SU-DHL-6 (cell line): ENCODE measurements around the gene PIF1.

ENCODE experiments used
- H2AFZ ChIP-seq: fragments of 200-600 bp; sonication (generic); 2 replicates; pipeline ENCODE4 v1.6.1; 2014; ENCODE audit warnings: low read depth, mild to moderate bottlenecking, moderate library complexity, mixed read lengths, antibody characterized with exemption, low read length; ENCODE audit not compliant: severe bottlenecking
- H3F3A ChIP-seq: fragments of 200-600 bp; shearing (Covaris generic); 2 replicates; pipeline ENCODE4 v1.6.0; 2016; ENCODE audit warnings: antibody characterized with exemption, mild to moderate bottlenecking; ENCODE audit not compliant: insufficient read depth
- H3K27ac ChIP-seq: fragments of 200-600 bp; sonication (generic); 2 replicates; pipeline ENCODE4 v1.5.1; 2016; ENCODE audit warnings: low read depth, mild to moderate bottlenecking, low read length, moderate library complexity, mixed read lengths
- H3K27me3 ChIP-seq: fragments of 200-600 bp; sonication (generic), shearing (Covaris generic); 2 replicates; pipeline ENCODE4 v1.6.0; 2014; ENCODE audit warnings: mild to moderate bottlenecking, low read length
- H3K36me3 ChIP-seq: fragments of 200-600 bp; sonication (generic); 2 replicates; pipeline ENCODE4 v1.6.1; 2014; ENCODE audit warnings: mild to moderate bottlenecking, low read length, mixed read lengths
- H3K4me2 ChIP-seq: fragments of 300-600, 200-600 bp; shearing (Covaris generic), sonication (generic); 2 replicates; pipeline ENCODE4 v1.6.0; 2014; ENCODE audit warnings: low read length, low read depth, mild to moderate bottlenecking; ENCODE audit not compliant: poor library complexity, severe bottlenecking
- H3K4me3 ChIP-seq: fragments of 200-600 bp; sonication (generic); 2 replicates; pipeline ENCODE4 v1.5.1; 2014; ENCODE audit warnings: antibody characterized with exemption, low read length, mild to moderate bottlenecking, mixed read lengths; ENCODE audit not compliant: insufficient read depth, poor library complexity, severe bottlenecking
- H3K79me2 ChIP-seq: fragments of 200-600 bp; sonication (generic); 2 replicates; pipeline ENCODE4 v1.6.1; 2014; ENCODE audit warnings: mild to moderate bottlenecking, low read length, moderate library complexity; ENCODE audit not compliant: insufficient read depth
- H3K9ac ChIP-seq: fragments of 200-600 bp; sonication (generic); 2 replicates; pipeline ENCODE4 v1.7.0; 2014; ENCODE audit warnings: mild to moderate bottlenecking, low read length
- H3K9me2 ChIP-seq: fragments of 200-600 bp; sonication (generic); replicated peaks from 2 replicates; pipeline ENCODE4 v1.6.1; 2014; ENCODE audit warnings: low read length; ENCODE audit not compliant: insufficient read depth
- H3K9me3 ChIP-seq: fragments of 200-600 bp; sonication (generic); 2 replicates; pipeline ENCODE4 v1.6.1; 2014; ENCODE audit warnings: low read length, mixed read lengths; ENCODE audit not compliant: insufficient read depth
- H4K20me1 ChIP-seq: fragments of 200-600 bp; sonication (generic); 2 replicates; pipeline ENCODE4 v1.6.1; 2014; ENCODE audit warnings: low read depth, mild to moderate bottlenecking, antibody characterized with exemption, low read length, moderate library complexity, mixed read lengths
- EZH2phosphoT487 ChIP-seq: fragments of 200-600 bp; sonication (generic), shearing (Covaris generic); conservative IDR thresholded peaks from 2 replicates; pipeline ENCODE4 v1.6.1; 2018; ENCODE audit warnings: mild to moderate bottlenecking, antibody characterized with exemption, low read length, moderate library complexity, mixed read lengths
- TF ChIP-seq, protein P1 (sequence below): fragments of 200-600 bp; sonication (generic); IDR thresholded peaks from one replicate; pipeline ENCODE4 v1.5.1; 2017; ENCODE audit warnings: antibody characterized with exemption, mild to moderate bottlenecking, low read length, moderate library complexity; ENCODE audit not compliant: insufficient read depth, poor library complexity, severe bottlenecking

PIF1 gene, protein sequence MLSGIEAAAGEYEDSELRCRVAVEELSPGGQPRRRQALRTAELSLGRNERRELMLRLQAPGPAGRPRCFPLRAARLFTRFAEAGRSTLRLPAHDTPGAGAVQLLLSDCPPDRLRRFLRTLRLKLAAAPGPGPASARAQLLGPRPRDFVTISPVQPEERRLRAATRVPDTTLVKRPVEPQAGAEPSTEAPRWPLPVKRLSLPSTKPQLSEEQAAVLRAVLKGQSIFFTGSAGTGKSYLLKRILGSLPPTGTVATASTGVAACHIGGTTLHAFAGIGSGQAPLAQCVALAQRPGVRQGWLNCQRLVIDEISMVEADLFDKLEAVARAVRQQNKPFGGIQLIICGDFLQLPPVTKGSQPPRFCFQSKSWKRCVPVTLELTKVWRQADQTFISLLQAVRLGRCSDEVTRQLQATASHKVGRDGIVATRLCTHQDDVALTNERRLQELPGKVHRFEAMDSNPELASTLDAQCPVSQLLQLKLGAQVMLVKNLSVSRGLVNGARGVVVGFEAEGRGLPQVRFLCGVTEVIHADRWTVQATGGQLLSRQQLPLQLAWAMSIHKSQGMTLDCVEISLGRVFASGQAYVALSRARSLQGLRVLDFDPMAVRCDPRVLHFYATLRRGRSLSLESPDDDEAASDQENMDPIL

DNA sequence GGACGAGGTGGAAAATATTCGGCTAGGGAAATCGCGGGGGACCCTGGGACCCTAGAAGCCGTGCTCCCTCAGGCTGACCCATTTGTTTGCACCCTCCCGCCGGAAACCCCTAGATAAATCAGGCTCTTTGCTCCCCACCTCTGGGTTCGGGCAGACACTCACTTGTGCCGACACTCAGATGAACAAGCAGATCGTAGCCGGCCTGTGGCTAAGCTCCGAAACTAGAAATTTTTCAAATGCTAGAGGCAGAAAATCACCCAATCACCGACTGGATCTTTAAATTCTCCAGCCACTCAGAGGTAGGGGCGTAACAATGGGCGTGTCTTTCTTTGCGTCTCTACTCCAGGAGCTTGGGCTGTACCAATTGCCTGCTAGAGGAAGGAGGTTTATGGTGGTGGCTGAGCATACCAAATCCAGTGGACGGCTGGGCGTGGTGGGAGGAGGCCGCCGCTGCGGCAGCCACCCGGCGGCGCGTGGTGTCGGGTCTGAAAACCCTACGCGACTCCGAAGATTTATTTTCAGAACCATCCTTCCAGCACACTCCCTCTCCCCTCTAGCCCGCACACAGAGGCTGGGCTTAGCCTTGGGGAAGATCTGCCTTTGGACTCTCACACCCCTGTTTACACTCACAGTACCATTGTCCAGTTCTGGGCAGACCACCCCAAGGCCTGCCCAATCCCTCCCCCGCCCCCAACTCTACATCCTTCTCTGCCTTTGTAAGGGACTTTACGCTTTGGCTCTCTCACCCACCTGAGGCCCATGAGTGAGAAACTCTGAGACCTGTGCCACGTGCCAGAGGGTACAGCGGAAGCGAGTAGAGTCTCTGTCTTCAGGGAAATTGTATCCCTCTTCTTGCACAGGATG, at the start of gene PIF1:
TSS of gene PIF1 (minus strand) at position 217 of the 864 bp plus-strand sequence. CDS start 1,312 bp downstream, outside the sequence.
- Histone ChIP-seq H3K4me2 (peak within 1 kb of the TSS; percentile 79), H3K9ac (peak within 1 kb of the TSS; percentile 96), H2AFZ (peak within 1 kb of the TSS; percentile 94), H3K9me2 (no peaks in the 10 kb centered on the region), H3K4me3 (peak within 1 kb of the TSS; percentile 80), H3K79me2 (peaks cover 51% of the 10 kb centered on the region), H3K27ac (peak within 1 kb of the TSS; percentile 86), H3K27me3 (no peaks in the 10 kb centered on the region), H4K20me1 (no peaks in the 10 kb centered on the region), H3K36me3 (no peaks in the 10 kb centered on the region), H3F3A (peaks cover 13% of the 10 kb centered on the region; the same call in 1 of the 2 replicates), H3K9me3 (no peaks in the 10 kb centered on the region)
- TF ChIP-seq, protein P1, sequence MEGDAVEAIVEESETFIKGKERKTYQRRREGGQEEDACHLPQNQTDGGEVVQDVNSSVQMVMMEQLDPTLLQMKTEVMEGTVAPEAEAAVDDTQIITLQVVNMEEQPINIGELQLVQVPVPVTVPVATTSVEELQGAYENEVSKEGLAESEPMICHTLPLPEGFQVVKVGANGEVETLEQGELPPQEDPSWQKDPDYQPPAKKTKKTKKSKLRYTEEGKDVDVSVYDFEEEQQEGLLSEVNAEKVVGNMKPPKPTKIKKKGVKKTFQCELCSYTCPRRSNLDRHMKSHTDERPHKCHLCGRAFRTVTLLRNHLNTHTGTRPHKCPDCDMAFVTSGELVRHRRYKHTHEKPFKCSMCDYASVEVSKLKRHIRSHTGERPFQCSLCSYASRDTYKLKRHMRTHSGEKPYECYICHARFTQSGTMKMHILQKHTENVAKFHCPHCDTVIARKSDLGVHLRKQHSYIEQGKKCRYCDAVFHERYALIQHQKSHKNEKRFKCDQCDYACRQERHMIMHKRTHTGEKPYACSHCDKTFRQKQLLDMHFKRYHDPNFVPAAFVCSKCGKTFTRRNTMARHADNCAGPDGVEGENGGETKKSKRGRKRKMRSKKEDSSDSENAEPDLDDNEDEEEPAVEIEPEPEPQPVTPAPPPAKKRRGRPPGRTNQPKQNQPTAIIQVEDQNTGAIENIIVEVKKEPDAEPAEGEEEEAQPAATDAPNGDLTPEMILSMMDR = no peak
- no peak for TF ChIP-seq EZH2phosphoT487

DNA sequence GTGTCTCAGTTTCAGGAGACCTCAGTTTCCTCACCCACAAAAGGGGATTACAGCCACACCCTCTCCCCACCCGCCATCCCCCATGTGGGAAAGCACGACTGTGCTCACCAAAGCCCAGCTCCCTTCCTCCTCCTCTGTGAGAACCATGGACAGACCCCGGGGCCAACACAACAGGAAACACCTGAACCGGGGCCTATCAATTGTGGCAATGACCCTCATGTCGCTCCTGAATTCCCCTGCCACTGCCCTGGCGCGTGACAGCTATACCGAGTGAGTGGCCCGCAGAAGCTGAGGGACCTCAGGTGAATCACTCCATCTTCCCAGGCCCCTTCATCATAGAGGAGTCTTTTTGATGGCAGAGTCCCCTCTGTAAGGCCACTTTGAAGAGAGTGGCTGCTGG, 44.9 kb upstream of the PIF1 start:
- no peaks in the 10 kb centered on the region for H3K9me3 ChIP-seq
- no peaks in the 10 kb centered on the region for H3K36me3 ChIP-seq
- H3K79me2 ChIP-seq = no peaks in the 10 kb centered on the region
- H3K9me2 ChIP-seq = no peaks in the 10 kb centered on the region
- TF ChIP-seq, protein P1 = no peak
- no peak for TF ChIP-seq EZH2phosphoT487
- H3K27ac ChIP-seq = no peak overlapping the region
- H3K4me2 ChIP-seq = no peak overlapping the region
- H3K4me3 ChIP-seq = no peak overlapping the region
- H3K27me3 ChIP-seq = no peaks in the 10 kb centered on the region
- H2AFZ ChIP-seq = no peak overlapping the region
- no peaks in the 10 kb centered on the region for H4K20me1 ChIP-seq
- no peaks in the 10 kb centered on the region for H3F3A ChIP-seq
- H3K9ac ChIP-seq = no peak overlapping the region

DNA sequence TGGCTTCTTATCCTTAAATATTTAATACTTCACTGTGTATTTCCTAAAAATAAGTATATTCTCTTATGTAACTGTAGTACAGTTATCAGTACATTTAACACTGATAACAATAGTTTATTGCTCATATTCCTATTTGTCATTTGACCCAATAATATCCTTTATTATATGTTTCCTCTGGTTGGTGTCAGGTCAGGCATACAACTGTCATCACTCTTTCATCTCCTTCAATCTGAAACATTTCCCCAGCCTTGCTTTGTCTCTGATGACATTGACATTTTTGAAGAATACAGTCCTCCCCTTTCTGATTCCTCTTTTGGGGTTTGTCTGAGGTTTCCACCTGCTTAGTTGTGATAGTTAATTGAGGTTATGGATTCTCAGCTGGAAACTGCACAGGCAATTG, 44.1 kb upstream of the PIF1 start:
- Histone ChIP-seq H3F3A (no peaks in the 10 kb centered on the region), H3K9me3 (no peaks in the 10 kb centered on the region), H4K20me1 (no peaks in the 10 kb centered on the region), H3K27me3 (no peaks in the 10 kb centered on the region), H3K27ac (no peak overlapping the region), H3K36me3 (no peaks in the 10 kb centered on the region), H3K4me2 (no peak overlapping the region), H3K9ac (no peak overlapping the region), H2AFZ (no peak overlapping the region), H3K79me2 (no peaks in the 10 kb centered on the region), H3K9me2 (no peaks in the 10 kb centered on the region), H3K4me3 (no peak overlapping the region)
- no peak for TF ChIP-seq EZH2phosphoT487
- TF ChIP-seq, protein P1 = no peak
